ENCODE measurements around the gene CHST1.

The CHST1 gene

GRCh38 chr11:45647786-45648185 lies 17.6 kb downstream of the CHST1 start:
- FAIRE-seq (no peak), DNase-seq (ENCODE audit: insufficient read length) (no peak)
- TF ChIP-seq POLR2A (IDR thresholded peaks at IDR 0.05; ENCODE audit: low read depth, low read length) (no peak), POLR2AphosphoS5 (IDR thresholded peaks at IDR 0.05; ENCODE audit: low read depth, low read length) (no peak), TAF1 (IDR thresholded peaks at IDR 0.05; ENCODE audit: borderline replicate concordance, low read depth, low read length) (no peak)

GRCh38 chr11:45647329-45647728 lies 18.1 kb downstream of the CHST1 start:
- no peak for TF ChIP-seq POLR2AphosphoS5 (IDR thresholded peaks at IDR 0.05; ENCODE audit: low read depth, low read length)
- no peak for TF ChIP-seq POLR2A (IDR thresholded peaks at IDR 0.05; ENCODE audit: low read depth, low read length)
- TF ChIP-seq TAF1 (IDR thresholded peaks at IDR 0.05; ENCODE audit: borderline replicate concordance, low read depth, low read length) = no peak
- no peak for FAIRE-seq
- no peak for DNase-seq (ENCODE audit: insufficient read length)

GRCh38 chr11:45646275-45646927 lies 19.0 kb downstream of the CHST1 start:
- DNase-seq (ENCODE audit: insufficient read length) = no peak
- TF ChIP-seq POLR2A (IDR thresholded peaks at IDR 0.05; ENCODE audit: low read depth, low read length) (no peak), TAF1 (IDR thresholded peaks at IDR 0.05; ENCODE audit: borderline replicate concordance, low read depth, low read length) (no peak)
- FAIRE-seq = peak; percentile 42

- DNase-seq (ENCODE audit: insufficient read length) (no peak), FAIRE-seq (no peak)
- TF ChIP-seq POLR2A (IDR thresholded peaks at IDR 0.05; ENCODE audit: low read depth, low read length) (no peak), POLR2AphosphoS5 (IDR thresholded peaks at IDR 0.05; ENCODE audit: low read depth, low read length) (no peak), TAF1 (IDR thresholded peaks at IDR 0.05; ENCODE audit: borderline replicate concordance, low read depth, low read length) (no peak)
Observed at GRCh38 chr11:45644981-45645889, 20.2 kb downstream of the CHST1 start.

- no peak for TF ChIP-seq TAF1 (IDR thresholded peaks at IDR 0.05; ENCODE audit: borderline replicate concordance, low read depth, low read length)
- TF ChIP-seq POLR2AphosphoS5 (IDR thresholded peaks at IDR 0.05; ENCODE audit: low read depth, low read length) = no peak
- no peak for TF ChIP-seq POLR2A (IDR thresholded peaks at IDR 0.05; ENCODE audit: low read depth, low read length)
- FAIRE-seq = no peak
- DNase-seq (ENCODE audit: insufficient read length) = no peak
Observed at GRCh38 chr11:45643598-45644260, 21.7 kb downstream of the CHST1 start.

- no peak for TF ChIP-seq TAF1 (IDR thresholded peaks at IDR 0.05; ENCODE audit: borderline replicate concordance, low read depth, low read length)
- no peak for TF ChIP-seq POLR2AphosphoS5 (IDR thresholded peaks at IDR 0.05; ENCODE audit: low read depth, low read length)
- TF ChIP-seq POLR2A (IDR thresholded peaks at IDR 0.05; ENCODE audit: low read depth, low read length) = no peak
- no peak for FAIRE-seq
Observed at GRCh38 chr11:45641961-45642360, 23.5 kb downstream of the CHST1 start.

GRCh38 chr11:45638051-45638450 lies 27.4 kb downstream of the CHST1 start:
- DNase-seq (ENCODE audit: insufficient read length) = no peak
- TF ChIP-seq POLR2AphosphoS5 (IDR thresholded peaks at IDR 0.05; ENCODE audit: low read depth, low read length) (no peak), POLR2A (IDR thresholded peaks at IDR 0.05; ENCODE audit: low read depth, low read length) (no peak), TAF1 (IDR thresholded peaks at IDR 0.05; ENCODE audit: borderline replicate concordance, low read depth, low read length) (no peak)
- no peak for FAIRE-seq

More at GRCh38 chr11:45641961-45642360, 23.5 kb downstream of the CHST1 start:
- no peak for DNase-seq (ENCODE audit: insufficient read length)

- TF ChIP-seq POLR2AphosphoS5 (IDR thresholded peaks at IDR 0.05; ENCODE audit: low read depth, low read length) = no peak
- no peak for TF ChIP-seq TAF1 (IDR thresholded peaks at IDR 0.05; ENCODE audit: borderline replicate concordance, low read depth, low read length)
- TF ChIP-seq POLR2A (IDR thresholded peaks at IDR 0.05; ENCODE audit: low read depth, low read length) = no peak
- FAIRE-seq = no peak
- DNase-seq (ENCODE audit: insufficient read length) = no peak
Observed at GRCh38 chr11:45635907-45636306, 29.5 kb downstream of the CHST1 start.

- no peak for TF ChIP-seq TAF1 (IDR thresholded peaks at IDR 0.05; ENCODE audit: borderline replicate concordance, low read depth, low read length)
- no peak for TF ChIP-seq POLR2AphosphoS5 (IDR thresholded peaks at IDR 0.05; ENCODE audit: low read depth, low read length)
- no peak for TF ChIP-seq POLR2A (IDR thresholded peaks at IDR 0.05; ENCODE audit: low read depth, low read length)
- FAIRE-seq (no peak), DNase-seq (ENCODE audit: insufficient read length) (no peak)
Observed at GRCh38 chr11:45625611-45626010, 39.8 kb downstream of the CHST1 start.

GRCh38 chr11:45624095-45624494 lies 41.3 kb downstream of the CHST1 start:
- FAIRE-seq (no peak), DNase-seq (ENCODE audit: insufficient read length) (no peak)
- TF ChIP-seq TAF1 (IDR thresholded peaks at IDR 0.05; ENCODE audit: borderline replicate concordance, low read depth, low read length) = no peak
- TF ChIP-seq POLR2AphosphoS5 (IDR thresholded peaks at IDR 0.05; ENCODE audit: low read depth, low read length) = no peak

- no peak for TF ChIP-seq POLR2A (IDR thresholded peaks at IDR 0.05; ENCODE audit: low read depth, low read length)
- TF ChIP-seq TAF1 (IDR thresholded peaks at IDR 0.05; ENCODE audit: borderline replicate concordance, low read depth, low read length) = no peak
- no peak for TF ChIP-seq POLR2AphosphoS5 (IDR thresholded peaks at IDR 0.05; ENCODE audit: low read depth, low read length)
- FAIRE-seq (no peak), DNase-seq (ENCODE audit: insufficient read length) (no peak)
Observed at GRCh38 chr11:45622861-45623260, 42.6 kb downstream of the CHST1 start.
